22Rv1 (cell line): Measurements from ENCODE around the gene RMDN3.

Source experiments
- CTCF ChIP-seq: fragments of 450-650 bp; IDR thresholded peaks from 2 replicates; pipeline ENCODE4 v1.5.1; 2017; ENCODE audit warnings: mild to moderate bottlenecking
- ZFX ChIP-seq: fragments of 450-650 bp; IDR thresholded peaks from 2 replicates; pipeline ENCODE4 v1.6.1; 2017; ENCODE audit warnings: antibody characterized with exemption, borderline replicate concordance

- TF ChIP-seq CTCF: no peak
- no peak for TF ChIP-seq ZFX
These were observed 53.0 kb downstream of the RMDN3 start for GRCh38 chr15:40702077-40702476.
